Sigmoid colon (tissue), 7 donors: Measurements from ENCODE around the gene MYL12B. TPM values are rescaled to one million over a fixed set of nuclear protein-coding genes. Genes with fewer than 3 reads are reported as not detected.

Source experiments
- DNase-seq: peaks from one replicate; pipeline ENCODE4 v3.0.0-alpha.2; 2019
- H3K27ac ChIP-seq, 4 donors: fragments of 200-600 bp; sonication (generic); one replicate each; pipeline ENCODE4 v1.5.1; 2016 to 2019; ENCODE audit warnings: mild to moderate bottlenecking in 1 of 4
- H3K27me3 ChIP-seq, 3 donors: fragments of 200-600 bp; sonication (generic); one replicate each; pipeline ENCODE4 v1.5.1; 2019; ENCODE audit warnings: mild to moderate bottlenecking in 1 of 3
- H3K36me3 ChIP-seq, 4 donors: fragments of 200-600 bp; sonication (generic); one replicate each; pipeline ENCODE4 v1.5.1; 2016 to 2019
- H3K4me1 ChIP-seq, 4 donors: fragments of 200-600 bp; sonication (generic); one replicate each; pipeline ENCODE4 v1.5.1; 2017 to 2019
- H3K4me3 ChIP-seq, 4 donors: fragments of 200-600 bp; sonication (generic); one replicate each; pipeline ENCODE4 v1.5.1; 2017 to 2019; ENCODE audit warnings: mild to moderate bottlenecking in 2 of 4, moderate library complexity in 1 of 4
- H3K9me3 ChIP-seq, 4 donors: fragments of 200-600 bp in 3 of 4; sonication (generic) in 3 of 4; one replicate each; pipeline versions ENCODE4 v1.5.1 to v1.6.1; 2013 to 2019
- CTCF ChIP-seq, 4 experiments: fragments of 450-650 bp in 3 of 4; fragments of 200-600 bp in 1 of 4; IDR thresholded peaks; one replicate each; pipeline ENCODE4 v1.5.1; 2016 to 2019; ENCODE audit warnings: antibody characterized with exemption in 4 of 4, mild to moderate bottlenecking in 3 of 4, moderate library complexity in 2 of 4
- EP300 ChIP-seq, 4 donors: sonication (generic); formaldehyde crosslinking; IDR thresholded peaks; one replicate each; pipeline ENCODE4 v1.6.1; 2017; ENCODE audit warnings: antibody characterized with exemption in 4 of 4
- POLR2A ChIP-seq, 2 donors: fragments of 450-650 bp; IDR thresholded peaks; one replicate each; pipeline ENCODE4 v1.6.1; 2016; ENCODE audit warnings: antibody characterized with exemption in 2 of 2, mild to moderate bottlenecking in 2 of 2, moderate library complexity in 2 of 2
- POLR2AphosphoS5 ChIP-seq, 4 donors: sonication (generic); formaldehyde crosslinking; IDR thresholded peaks; one replicate each; pipeline ENCODE4 v1.6.1; 2017; ENCODE audit warnings: antibody characterized with exemption in 4 of 4
- WGBS, 2 donors: extraction: QIAGEN DNeasy Blood & Tissue Kit; methylation state at CpG; one replicate each; pipeline ENCODE4 v1.1.7; 2013; 5-methylcytosine and 5-hydroxymethylcytosine counted together
- intact Hi-C: fragments of 100-400 bp; cut with DNase I; formaldehyde crosslinking; loops from one replicate; pipeline ENCODE4 v1.15.1; 2023
- polyA plus RNA-seq, 3 donors: library from polyadenylated mRNA; stranded (reverse); fragments of 200-250 nt; gene quantifications; one replicate each; pipeline ENCODE4 v1.2.3, GENCODE V29; 2013
- total RNA-seq, 4 donors: library from RNA; depleted of rRNA; stranded (reverse); fragments of >200 nt; gene quantifications; one replicate each; pipeline ENCODE4 v1.1.0, GENCODE V29; 2016
- donor health status: healthy with polysubstance abuse.
- donor health status: Bipolar disorder and iron deficiency.
- donor health status: healthy.

MYL12B gene
- total and polyA plus RNA-seq, 7 donors, result 155 to 1,674 (median 227) TPM

- Histone ChIP-seq H3K27ac (peak overlapping the region in 3 of 4 donors; percentile 100), H3K4me1 (peaks cover 0 to 75% (median 56%) of the 10 kb centered on the region in 4 donors), H3K36me3 (peaks cover 29 to 53% (median 34%) of the 10 kb centered on the region in 4 donors), H3K9me3 (no peaks in the 10 kb centered on the region), H3K4me3 (no peak overlapping the region), H3K27me3 (no peaks in the 10 kb centered on the region)
- intact Hi-C loops, result no loop called here
- WGBS, 2 donors, result 78 to 92% methylated on average over 1 of the region's 1 CpG
- TF ChIP-seq POLR2A (IDR thresholded peaks at IDR 0.05) (no peak), POLR2AphosphoS5 (IDR thresholded peaks at IDR 0.05) (no peak), EP300 (IDR thresholded peaks at IDR 0.05) (no peak), CTCF (IDR thresholded peaks at IDR 0.05) (no peak)
- no peak for DNase-seq
Measured at GRCh38 chr18:3252843-3253242, 9.1 kb upstream of the MYL12B start.

- intact Hi-C loops, result no loop called here
- Histone ChIP-seq H3K9me3 (no peaks in the 10 kb centered on the region), H3K27ac (peak overlapping the region in 1 of 4 donors; percentile 84), H3K4me3 (no peak overlapping the region), H3K4me1 (peaks cover 0 to 65% (median 48%) of the 10 kb centered on the region in 4 donors), H3K36me3 (peaks cover 29 to 61% (median 39%) of the 10 kb centered on the region in 4 donors), H3K27me3 (no peaks in the 10 kb centered on the region)
- WGBS, 2 donors, result 91 to 94% methylated on average over 4 of the region's 4 CpGs
- DNase-seq, result no peak
- TF ChIP-seq POLR2A (IDR thresholded peaks at IDR 0.05) (no peak), POLR2AphosphoS5 (IDR thresholded peaks at IDR 0.05) (no peak), EP300 (IDR thresholded peaks at IDR 0.05) (no peak), CTCF (IDR thresholded peaks at IDR 0.05) (no peak)
Measured at GRCh38 chr18:3254725-3255124, 7.2 kb upstream of the MYL12B start.

GRCh38 chr18:3255611-3256165 is 6.2 kb upstream of the MYL12B start:
- Histone ChIP-seq H3K27me3 (no peaks in the 10 kb centered on the region), H3K27ac (peak overlapping the region in 3 of 4 donors; percentile 67 to 85 (median 84)), H3K36me3 (peaks cover 29 to 61% (median 39%) of the 10 kb centered on the region in 4 donors), H3K4me3 (no peak overlapping the region), H3K9me3 (no peaks in the 10 kb centered on the region), H3K4me1 (peaks cover 0 to 59% (median 43%) of the 10 kb centered on the region in 4 donors)
- TF ChIP-seq CTCF (IDR thresholded peaks at IDR 0.05), result no peak
- no peak for TF ChIP-seq EP300 (IDR thresholded peaks at IDR 0.05)
- TF ChIP-seq POLR2A (IDR thresholded peaks at IDR 0.05), result no peak
- TF ChIP-seq POLR2AphosphoS5 (IDR thresholded peaks at IDR 0.05), result no peak
- DNase-seq, result no peak
- intact Hi-C loops, result no loop called here
- WGBS, 2 donors, result 59 to 76% methylated on average over 5 of the region's 5 CpGs

GRCh38 chr18:3256693-3257626 is 5.0 kb upstream of the MYL12B start:
- Histone ChIP-seq H3K4me1 (peaks cover 0 to 53% (median 37%) of the 10 kb centered on the region in 4 donors), H3K9me3 (no peaks in the 10 kb centered on the region), H3K27me3 (no peaks in the 10 kb centered on the region), H3K36me3 (peaks cover 29 to 61% (median 39%) of the 10 kb centered on the region in 4 donors), H3K27ac (peak overlapping the region; percentile 29 to 85 (median 76)), H3K4me3 (peak overlapping the region in 1 of 4 donors; percentile 0)
- 57 to 62% methylated on average over 5 of the region's 5 CpGs for WGBS, 2 donors
- TF ChIP-seq EP300 (IDR thresholded peaks at IDR 0.05) (no peak), POLR2A (IDR thresholded peaks at IDR 0.05) (no peak), CTCF (IDR thresholded peaks at IDR 0.05) (no peak), POLR2AphosphoS5 (IDR thresholded peaks at IDR 0.05) (no peak)
- intact Hi-C loops, result no loop called here
- DNase-seq, result no peak
